Neural cell (in vitro differentiated cells): ENCODE measurements around the gene GRIK3.

ENCODE experiments used
- CTCF ChIP-seq: fragments of 450-650 bp; IDR thresholded peaks from 2 replicates; pipeline ENCODE4 v1.5.1; 2014; ENCODE audit warnings: antibody characterized with exemption, mild to moderate bottlenecking, moderate library complexity; ENCODE audit not compliant: poor library complexity, severe bottlenecking
- EP300 ChIP-seq: fragments of 450-650 bp; conservative IDR thresholded peaks from 2 replicates; pipeline ENCODE4 v1.6.1; 2014; ENCODE audit warnings: antibody characterized with exemption, mild to moderate bottlenecking, moderate library complexity; ENCODE audit not compliant: poor library complexity, severe bottlenecking
- EZH2 ChIP-seq: fragments of 200-600, 300-800 bp; shearing (Covaris generic), sonication (generic); IDR thresholded peaks from 2 replicates; pipeline ENCODE4 v1.6.1; 2014; ENCODE audit warnings: antibody characterized with exemption, low read length, borderline replicate concordance, mild to moderate bottlenecking; ENCODE audit not compliant: insufficient read depth, poor library complexity, severe bottlenecking
- MXI1 ChIP-seq: fragments of 450-650 bp; conservative IDR thresholded peaks from 2 replicates; pipeline ENCODE4 v1.6.1; 2014; ENCODE audit warnings: antibody characterized with exemption, mild to moderate bottlenecking; ENCODE audit not compliant: poor library complexity, severe bottlenecking
- POLR2AphosphoS5 ChIP-seq: IDR thresholded peaks from 2 replicates; pipeline ENCODE4 v1.6.1; 2012
- RAD21 ChIP-seq: fragments of 450-650 bp; conservative IDR thresholded peaks from 2 replicates; pipeline ENCODE4 v1.6.1; 2014; ENCODE audit warnings: antibody characterized with exemption, mild to moderate bottlenecking, moderate library complexity
- REST ChIP-seq: IDR thresholded peaks from 2 replicates; pipeline ENCODE4 v1.6.1; 2012; ENCODE audit warnings: borderline replicate concordance
- SMC3 ChIP-seq: fragments of 450-650 bp; conservative IDR thresholded peaks from 2 replicates; pipeline ENCODE4 v1.6.1; 2014; ENCODE audit warnings: antibody characterized with exemption, mild to moderate bottlenecking, moderate library complexity; ENCODE audit not compliant: poor library complexity
- TAF1 ChIP-seq: IDR thresholded peaks from 2 replicates; pipeline ENCODE4 v1.6.1; 2012; ENCODE audit warnings: low read depth

GRCh38 chr1:36944883-36945282 is 89.4 kb downstream of the GRIK3 start:
- no peak for TF ChIP-seq REST
- no peak for TF ChIP-seq CTCF
- TF ChIP-seq RAD21, result no peak
- no peak for TF ChIP-seq POLR2AphosphoS5
- TF ChIP-seq EZH2, result no peak
- TF ChIP-seq EP300, result no peak
- no peak for TF ChIP-seq TAF1
- no peak for TF ChIP-seq SMC3
- no peak for TF ChIP-seq MXI1
